Cardiac muscle cell (in vitro differentiated cells and primary cell): ENCODE data around the gene PBX2. TPM values are rescaled to one million over a fixed set of nuclear protein-coding genes. Genes with fewer than 3 reads are reported as not detected.

Experiments
- DNase-seq, 2 donors: peaks; one replicate each; pipeline versions ENCODE4 v3.0.0 to v3.0.0-alpha.2; 2010 to 2017; ENCODE audit warnings: low read depth in 1 of 2, low spot score in 1 of 2
- H3K27ac ChIP-seq: fragments of 200-600 bp; sonication (generic); 2 replicates; pipeline ENCODE4 v1.5.1; 2016
- H3K27me3 ChIP-seq: fragments of 200-600 bp; sonication (generic); 2 replicates; pipeline ENCODE4 v1.6.0; 2016; ENCODE audit warnings: control low read depth
- H3K36me3 ChIP-seq: fragments of 200-600 bp; sonication (generic); 2 replicates; pipeline ENCODE4 v1.5.1; 2016; ENCODE audit warnings: control low read depth
- H3K4me1 ChIP-seq: fragments of 200-600 bp; sonication (generic); 2 replicates; pipeline ENCODE4 v1.8.1; 2017; ENCODE audit warnings: low read depth, mild to moderate bottlenecking, mixed run types
- H3K4me3 ChIP-seq: fragments of 200-600 bp; sonication (generic); 2 replicates; pipeline ENCODE4 v1.5.1; 2016; ENCODE audit warnings: mild to moderate bottlenecking
- H3K9me3 ChIP-seq: fragments of 200-600 bp; sonication (generic); 2 replicates; pipeline ENCODE4 v1.5.1; 2017; ENCODE audit warnings: low read depth, mild to moderate bottlenecking, control low read depth
- polyA plus RNA-seq: library from polyadenylated mRNA; unstranded; fragments of >200 nt; fragmentation: Nextera tagmentation; extraction: Ambion mirVana; gene quantifications from 2 replicates; pipeline ENCODE4 v1.2.1, GENCODE V29; 2016
- total RNA-seq: library from RNA; depleted of rRNA; stranded (reverse); fragments of >200 nt; gene quantifications from 2 replicates; pipeline ENCODE4 v1.2.3, GENCODE V29; 2016
- TF ChIP-seq, protein P1 (sequence below): IDR thresholded peaks from 2 replicates; pipeline ENCODE4 v1.5.1; 2012; ENCODE audit warnings: low read depth, mild to moderate bottlenecking, low read length

Gene PBX2
- total and polyA plus RNA-seq, 2 experiments from 2014 or later = 17.3 to 124 TPM

GRCh38 chr6:32163559-32164258 is 26.3 kb downstream of the PBX2 start:
- no peaks in the 10 kb centered on the region for H3K36me3 ChIP-seq
- peak overlapping the region; percentile 23 for H3K27ac ChIP-seq
- no peaks in the 10 kb centered on the region for H3K9me3 ChIP-seq
- no peaks in the 10 kb centered on the region for H3K27me3 ChIP-seq
- peaks cover 24% of the 10 kb centered on the region for H3K4me1 ChIP-seq
- no peak overlapping the region for H3K4me3 ChIP-seq
- TF ChIP-seq, protein P1, sequence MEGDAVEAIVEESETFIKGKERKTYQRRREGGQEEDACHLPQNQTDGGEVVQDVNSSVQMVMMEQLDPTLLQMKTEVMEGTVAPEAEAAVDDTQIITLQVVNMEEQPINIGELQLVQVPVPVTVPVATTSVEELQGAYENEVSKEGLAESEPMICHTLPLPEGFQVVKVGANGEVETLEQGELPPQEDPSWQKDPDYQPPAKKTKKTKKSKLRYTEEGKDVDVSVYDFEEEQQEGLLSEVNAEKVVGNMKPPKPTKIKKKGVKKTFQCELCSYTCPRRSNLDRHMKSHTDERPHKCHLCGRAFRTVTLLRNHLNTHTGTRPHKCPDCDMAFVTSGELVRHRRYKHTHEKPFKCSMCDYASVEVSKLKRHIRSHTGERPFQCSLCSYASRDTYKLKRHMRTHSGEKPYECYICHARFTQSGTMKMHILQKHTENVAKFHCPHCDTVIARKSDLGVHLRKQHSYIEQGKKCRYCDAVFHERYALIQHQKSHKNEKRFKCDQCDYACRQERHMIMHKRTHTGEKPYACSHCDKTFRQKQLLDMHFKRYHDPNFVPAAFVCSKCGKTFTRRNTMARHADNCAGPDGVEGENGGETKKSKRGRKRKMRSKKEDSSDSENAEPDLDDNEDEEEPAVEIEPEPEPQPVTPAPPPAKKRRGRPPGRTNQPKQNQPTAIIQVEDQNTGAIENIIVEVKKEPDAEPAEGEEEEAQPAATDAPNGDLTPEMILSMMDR = no peak
- no peak for DNase-seq

GRCh38 chr6:32158052-32158451 is 31.9 kb downstream of the PBX2 start:
- no peak for DNase-seq
- Histone ChIP-seq H3K9me3 (no peaks in the 10 kb centered on the region), H3K36me3 (peaks cover 21% of the 10 kb centered on the region), H3K4me1 (peaks cover 6% of the 10 kb centered on the region), H3K27ac (no peak overlapping the region), H3K4me3 (no peak overlapping the region), H3K27me3 (no peaks in the 10 kb centered on the region)
- TF ChIP-seq, protein P1 = no peak

- H3K27ac ChIP-seq = no peak overlapping the region
- H3K4me1 ChIP-seq = peaks cover 17% of the 10 kb centered on the region
- no peak overlapping the region for H3K4me3 ChIP-seq
- DNase-seq = no peak
- TF ChIP-seq, protein P1 = no peak
- H3K27me3 ChIP-seq = no peaks in the 10 kb centered on the region
- no peaks in the 10 kb centered on the region for H3K9me3 ChIP-seq
- H3K36me3 ChIP-seq = peaks cover 21% of the 10 kb centered on the region
These were observed 33.1 kb downstream of the PBX2 start for GRCh38 chr6:32156891-32157290.

- TF ChIP-seq, protein P1 = peak; percentile 53
- peak; percentile 74 to 84 for DNase-seq
- peak overlapping the region; percentile 91 for H3K27ac ChIP-seq
These were observed 35.4 kb downstream of the PBX2 start for GRCh38 chr6:32154514-32155161.

GRCh38 chr6:32153564-32154513 is 36.2 kb downstream of the PBX2 start, which contains the start of gene PPT2:
Gene PPT2 (plus strand): TSS chr6:32154141. CDS start chr6:32154595, 454 bp downstream.
- H3K9me3 ChIP-seq = no peaks in the 10 kb centered on the region
- peaks cover 21% of the 10 kb centered on the region for H3K36me3 ChIP-seq
- peaks cover 26% of the 10 kb centered on the region for H3K27me3 ChIP-seq
- TF ChIP-seq, protein P1 = peak; percentile 28
- peak; percentile 95 to 97 for DNase-seq
- peaks cover 18% of the 10 kb centered on the region for H3K4me1 ChIP-seq
- peak within 1 kb of the TSS; percentile 63 for H3K4me3 ChIP-seq
- peak within 1 kb of the TSS; percentile 91 for H3K27ac ChIP-seq

More at GRCh38 chr6:32154514-32155161, 35.4 kb downstream of the PBX2 start:
- peaks cover 18% of the 10 kb centered on the region for H3K4me1 ChIP-seq
- peaks cover 21% of the 10 kb centered on the region for H3K36me3 ChIP-seq
- no peaks in the 10 kb centered on the region for H3K9me3 ChIP-seq
- H3K27me3 ChIP-seq = peaks cover 18% of the 10 kb centered on the region
- peak overlapping the region; percentile 63 for H3K4me3 ChIP-seq
